SK-N-SH treated with all-trans-retinoic acid at 6 μM for 48 hours (cell line): Measurements from ENCODE around the gene RIN3.

Experiments used
- ATAC-seq: fragments of 200-7000 bp; cut with Tn5 transposase; 3 replicates; pipeline ENCODE4 v1.9.1; 2020; ENCODE audit warnings: mild to moderate bottlenecking, moderate library complexity
- ARNTL ChIP-seq: fragments of 450-650 bp; formaldehyde crosslinking; IDR thresholded peaks from 2 replicates; pipeline ENCODE4 v1.5.0; 2020; ENCODE audit warnings: low read depth, mild to moderate bottlenecking, moderate library complexity, borderline replicate concordance
- BACH2 ChIP-seq: fragments of 250-450 bp; sonication (Bioruptor Pico); IDR thresholded peaks from 2 replicates; pipeline ENCODE4 v1.9.0; 2021; ENCODE audit warnings: mild to moderate bottlenecking, borderline replicate concordance
- CSDC2 ChIP-seq: fragments of 250-450 bp; sonication (Bioruptor Pico); IDR thresholded peaks from 2 replicates; pipeline ENCODE4 v1.5.0; 2020; ENCODE audit warnings: mild to moderate bottlenecking, moderate library complexity
- CSRNP3 ChIP-seq: fragments of 250-450 bp; sonication (Bioruptor Pico); IDR thresholded peaks from 2 replicates; pipeline ENCODE4 v1.5.1; 2021; ENCODE audit warnings: mild to moderate bottlenecking, moderate library complexity
- OSR1 ChIP-seq: fragments of 250-450 bp; sonication (Bioruptor Pico); IDR thresholded peaks from 2 replicates; pipeline ENCODE4 v1.8.0; 2022; ENCODE audit warnings: moderate library complexity, mild to moderate bottlenecking, inconsistent platforms
- POU6F1 ChIP-seq: fragments of 250-450 bp; sonication (Bioruptor Pico); IDR thresholded peaks from 2 replicates; pipeline ENCODE4 v1.8.0; 2021; ENCODE audit warnings: low read depth, mild to moderate bottlenecking, moderate library complexity, borderline replicate concordance
- PPARA ChIP-seq: fragments of 250-450 bp; sonication (Bioruptor Pico); IDR thresholded peaks from 2 replicates; pipeline ENCODE4 v1.5.0; 2020; ENCODE audit warnings: mild to moderate bottlenecking, borderline replicate concordance
- RARB ChIP-seq: fragments of 250-450 bp; sonication (Bioruptor Pico); IDR thresholded peaks from 2 replicates; pipeline ENCODE4 v1.8.0; 2021; ENCODE audit warnings: mild to moderate bottlenecking, moderate library complexity
- TCF4 ChIP-seq: fragments of 250-450 bp; sonication (Bioruptor Pico); IDR thresholded peaks from 2 replicates; pipeline ENCODE4 v1.8.0; 2021; ENCODE audit warnings: mild to moderate bottlenecking, moderate library complexity, borderline replicate concordance
- ZC3H10 ChIP-seq: fragments of 250-450 bp; sonication (Bioruptor Pico); IDR thresholded peaks from 2 replicates; pipeline ENCODE4 v1.5.1; 2021; ENCODE audit warnings: mild to moderate bottlenecking, moderate library complexity
- ZNF565 ChIP-seq: fragments of 450-650 bp; formaldehyde crosslinking; conservative IDR thresholded peaks from 2 replicates; pipeline ENCODE4 v1.5.0; 2020; ENCODE audit warnings: low read depth, mild to moderate bottlenecking, moderate library complexity
- ZNF70 ChIP-seq: fragments of 450-650 bp; formaldehyde crosslinking; IDR thresholded peaks from 2 replicates; pipeline ENCODE4 v1.5.0; 2020; ENCODE audit warnings: mild to moderate bottlenecking, moderate library complexity
- ZNF8 ChIP-seq: fragments of 450-650 bp; formaldehyde crosslinking; IDR thresholded peaks from 2 replicates; pipeline ENCODE4 v1.5.0; 2020; ENCODE audit warnings: mild to moderate bottlenecking, moderate library complexity
- TF ChIP-seq, protein P1 (sequence below): fragments of 250-450 bp; sonication (Bioruptor Pico); IDR thresholded peaks from 2 replicates; pipeline ENCODE4 v1.8.0; 2020; ENCODE audit warnings: mild to moderate bottlenecking, moderate library complexity, borderline replicate concordance
- TF ChIP-seq, protein P2 (sequence below): fragments of 250-450 bp; sonication (Bioruptor Pico); IDR thresholded peaks from 2 replicates; pipeline ENCODE4 v1.5.0; 2020; ENCODE audit warnings: mild to moderate bottlenecking, moderate library complexity

The RIN3 gene

DNA sequence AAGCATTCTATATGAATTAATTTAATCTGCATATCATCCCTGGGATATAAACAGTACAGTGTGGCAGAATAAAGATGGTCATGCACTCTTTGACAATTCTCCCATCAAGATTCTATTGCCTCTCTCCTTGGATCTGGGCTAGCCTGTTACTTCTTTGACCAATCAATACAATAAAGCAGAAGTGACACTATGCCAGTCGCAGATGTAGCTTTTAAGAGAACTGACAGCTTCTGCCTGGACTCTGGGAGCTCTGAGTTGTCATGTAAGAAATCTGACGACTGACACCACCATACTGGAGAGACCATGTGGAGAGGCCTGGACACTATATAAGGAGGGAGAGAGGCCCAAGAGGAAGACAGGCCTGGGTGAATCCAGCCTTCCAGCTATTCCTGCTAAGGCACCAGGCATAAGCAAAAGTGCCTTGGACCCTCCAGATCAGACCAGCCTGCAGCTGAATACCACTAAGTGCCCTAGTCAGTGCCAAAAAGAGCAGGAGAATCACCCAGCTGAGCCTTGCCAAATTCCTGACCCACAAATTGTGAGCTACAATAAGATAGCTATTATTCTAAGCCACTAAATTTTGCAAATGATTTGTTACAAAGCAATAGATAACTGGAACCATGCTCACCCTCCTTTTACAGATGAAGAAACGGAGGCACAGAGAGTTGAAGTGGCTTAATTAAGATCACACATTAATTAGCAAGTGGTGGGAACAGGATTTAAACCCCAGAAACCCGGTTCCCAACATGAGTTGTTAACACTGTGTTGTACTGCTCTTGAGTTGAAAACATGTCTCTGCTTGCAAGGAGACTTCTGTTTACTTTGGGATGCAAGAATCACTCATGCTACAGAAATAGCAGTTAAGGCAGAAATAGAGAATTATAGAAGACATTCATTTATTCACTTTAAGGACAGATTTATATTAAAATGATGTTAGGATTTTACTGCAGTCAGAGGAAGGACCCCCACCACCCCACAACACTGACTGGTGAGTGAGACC, 84.6 kb downstream of the RIN3 start (continued):
- TF ChIP-seq, protein P1, sequence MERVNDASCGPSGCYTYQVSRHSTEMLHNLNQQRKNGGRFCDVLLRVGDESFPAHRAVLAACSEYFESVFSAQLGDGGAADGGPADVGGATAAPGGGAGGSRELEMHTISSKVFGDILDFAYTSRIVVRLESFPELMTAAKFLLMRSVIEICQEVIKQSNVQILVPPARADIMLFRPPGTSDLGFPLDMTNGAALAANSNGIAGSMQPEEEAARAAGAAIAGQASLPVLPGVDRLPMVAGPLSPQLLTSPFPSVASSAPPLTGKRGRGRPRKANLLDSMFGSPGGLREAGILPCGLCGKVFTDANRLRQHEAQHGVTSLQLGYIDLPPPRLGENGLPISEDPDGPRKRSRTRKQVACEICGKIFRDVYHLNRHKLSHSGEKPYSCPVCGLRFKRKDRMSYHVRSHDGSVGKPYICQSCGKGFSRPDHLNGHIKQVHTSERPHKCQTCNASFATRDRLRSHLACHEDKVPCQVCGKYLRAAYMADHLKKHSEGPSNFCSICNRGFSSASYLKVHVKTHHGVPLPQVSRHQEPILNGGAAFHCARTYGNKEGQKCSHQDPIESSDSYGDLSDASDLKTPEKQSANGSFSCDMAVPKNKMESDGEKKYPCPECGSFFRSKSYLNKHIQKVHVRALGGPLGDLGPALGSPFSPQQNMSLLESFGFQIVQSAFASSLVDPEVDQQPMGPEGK = no peak

GRCh38 chr14:92599811-92600210, 86.2 kb downstream of the RIN3 start:
- no peak for ATAC-seq
- TF ChIP-seq CSDC2 (no peak), POU6F1 (CRISPR knock-in tag) (no peak), ZNF70 (CRISPR knock-in tag) (no peak), CSRNP3 (CRISPR knock-in tag) (no peak), ARNTL (CRISPR knock-in tag) (no peak), ZNF565 (no peak), OSR1 (no peak), TCF4 (CRISPR knock-in tag) (no peak), ZNF8 (CRISPR knock-in tag) (no peak)
- TF ChIP-seq, protein P1 = no peak
- TF ChIP-seq, protein P2, sequence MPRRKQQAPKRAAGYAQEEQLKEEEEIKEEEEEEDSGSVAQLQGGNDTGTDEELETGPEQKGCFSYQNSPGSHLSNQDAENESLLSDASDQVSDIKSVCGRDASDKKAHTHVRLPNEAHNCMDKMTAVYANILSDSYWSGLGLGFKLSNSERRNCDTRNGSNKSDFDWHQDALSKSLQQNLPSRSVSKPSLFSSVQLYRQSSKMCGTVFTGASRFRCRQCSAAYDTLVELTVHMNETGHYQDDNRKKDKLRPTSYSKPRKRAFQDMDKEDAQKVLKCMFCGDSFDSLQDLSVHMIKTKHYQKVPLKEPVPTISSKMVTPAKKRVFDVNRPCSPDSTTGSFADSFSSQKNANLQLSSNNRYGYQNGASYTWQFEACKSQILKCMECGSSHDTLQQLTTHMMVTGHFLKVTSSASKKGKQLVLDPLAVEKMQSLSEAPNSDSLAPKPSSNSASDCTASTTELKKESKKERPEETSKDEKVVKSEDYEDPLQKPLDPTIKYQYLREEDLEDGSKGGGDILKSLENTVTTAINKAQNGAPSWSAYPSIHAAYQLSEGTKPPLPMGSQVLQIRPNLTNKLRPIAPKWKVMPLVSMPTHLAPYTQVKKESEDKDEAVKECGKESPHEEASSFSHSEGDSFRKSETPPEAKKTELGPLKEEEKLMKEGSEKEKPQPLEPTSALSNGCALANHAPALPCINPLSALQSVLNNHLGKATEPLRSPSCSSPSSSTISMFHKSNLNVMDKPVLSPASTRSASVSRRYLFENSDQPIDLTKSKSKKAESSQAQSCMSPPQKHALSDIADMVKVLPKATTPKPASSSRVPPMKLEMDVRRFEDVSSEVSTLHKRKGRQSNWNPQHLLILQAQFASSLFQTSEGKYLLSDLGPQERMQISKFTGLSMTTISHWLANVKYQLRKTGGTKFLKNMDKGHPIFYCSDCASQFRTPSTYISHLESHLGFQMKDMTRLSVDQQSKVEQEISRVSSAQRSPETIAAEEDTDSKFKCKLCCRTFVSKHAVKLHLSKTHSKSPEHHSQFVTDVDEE (CRISPR knock-in tag) = no peak

GRCh38 chr14:92600318-92601053, 86.9 kb downstream of the RIN3 start:
- ATAC-seq = peak; percentile 75
- TF ChIP-seq PPARA (CRISPR knock-in tag) = no peak
- no peak for TF ChIP-seq BACH2 (CRISPR knock-in tag)
- no peak for TF ChIP-seq ZNF70 (CRISPR knock-in tag)
- TF ChIP-seq, protein P1 = no peak
- no peak for TF ChIP-seq RARB (CRISPR knock-in tag)
- TF ChIP-seq CSRNP3 (CRISPR knock-in tag) = no peak
- TF ChIP-seq ZC3H10 (CRISPR knock-in tag) = no peak
- no peak for TF ChIP-seq ARNTL (CRISPR knock-in tag)
- TF ChIP-seq, protein P2 (CRISPR knock-in tag) = no peak
